Mucosa of descending colon (tissue), 3 donors: ENCODE results near the gene GDPGP1. TPM values are rescaled to one million over a fixed set of nuclear protein-coding genes. Genes with fewer than 3 reads are reported as not detected.

ENCODE experiments used
- ATAC-seq: fragments of 200-7000 bp; cut with Tn5 transposase; one replicate; pipeline ENCODE4 v1.9.1; 2020; ENCODE audit warnings: mild to moderate bottlenecking, moderate library complexity
- DNase-seq, 3 donors: peaks; one replicate each; pipeline ENCODE4 v3.0.0-alpha.2; 2020
- H3K36me3 ChIP-seq: fragments of 200-600 bp; one replicate; pipeline ENCODE4 v1.8.0; 2021; ENCODE audit warnings: low read depth, mild to moderate bottlenecking
- H3K4me1 ChIP-seq: fragments of 200-600 bp; one replicate; pipeline ENCODE4 v1.8.0; 2021; ENCODE audit warnings: low read depth, mild to moderate bottlenecking
- H3K4me3 ChIP-seq: fragments of 200-600 bp; one replicate; pipeline ENCODE4 v1.8.0; 2021; ENCODE audit warnings: mild to moderate bottlenecking
- H3K9me3 ChIP-seq: fragments of 200-600 bp; one replicate; pipeline ENCODE4 v1.8.0; 2021; ENCODE audit warnings: mild to moderate bottlenecking
- intact Hi-C, 2 donors: fragments of 100-400 bp; cut with DNase I in 1 of 2; cut with micrococcal nuclease in 1 of 2; formaldehyde crosslinking; loops; one replicate each; pipeline versions ENCODE4 v1.11.0 to v1.11.1; 2022; cut with DNase I, micrococcal nuclease
- total RNA-seq, 3 donors: library from RNA; stranded (reverse); fragmentation: NEBNext Ultra II Directional in 2 of 3; extraction: Animal tissue kit (Norgen Biotek cat#: 25700) in 2 of 3; gene quantifications; one replicate each; pipeline versions ENCODE4 v1.2.1 to v1.2.4, GENCODE V29; 2021 to 2023
- TF ChIP-seq, protein P1 (sequence below): fragments of 200-600 bp; IDR thresholded peaks from one replicate; pipeline ENCODE4 v1.8.0; 2022; ENCODE audit warnings: antibody characterized with exemption, mild to moderate bottlenecking
- donor health status: DM: no; HTN: no; CAD: no; lungs with moderate emphysema.
- donor health status: DM: no; HTN: no; CAD: no.
- donor health status: DM: no; HTN: yes; CAD: no.

The GDPGP1 gene
- total RNA-seq, 3 donors from 2014 or later = 18.2 to 25.5 (median 19.3) TPM

- TF ChIP-seq, protein P1, sequence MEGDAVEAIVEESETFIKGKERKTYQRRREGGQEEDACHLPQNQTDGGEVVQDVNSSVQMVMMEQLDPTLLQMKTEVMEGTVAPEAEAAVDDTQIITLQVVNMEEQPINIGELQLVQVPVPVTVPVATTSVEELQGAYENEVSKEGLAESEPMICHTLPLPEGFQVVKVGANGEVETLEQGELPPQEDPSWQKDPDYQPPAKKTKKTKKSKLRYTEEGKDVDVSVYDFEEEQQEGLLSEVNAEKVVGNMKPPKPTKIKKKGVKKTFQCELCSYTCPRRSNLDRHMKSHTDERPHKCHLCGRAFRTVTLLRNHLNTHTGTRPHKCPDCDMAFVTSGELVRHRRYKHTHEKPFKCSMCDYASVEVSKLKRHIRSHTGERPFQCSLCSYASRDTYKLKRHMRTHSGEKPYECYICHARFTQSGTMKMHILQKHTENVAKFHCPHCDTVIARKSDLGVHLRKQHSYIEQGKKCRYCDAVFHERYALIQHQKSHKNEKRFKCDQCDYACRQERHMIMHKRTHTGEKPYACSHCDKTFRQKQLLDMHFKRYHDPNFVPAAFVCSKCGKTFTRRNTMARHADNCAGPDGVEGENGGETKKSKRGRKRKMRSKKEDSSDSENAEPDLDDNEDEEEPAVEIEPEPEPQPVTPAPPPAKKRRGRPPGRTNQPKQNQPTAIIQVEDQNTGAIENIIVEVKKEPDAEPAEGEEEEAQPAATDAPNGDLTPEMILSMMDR = peak; percentile 31
- Histone ChIP-seq H3K9me3 (no peaks in the 10 kb centered on the region), H3K4me1 (peaks cover 6% of the 10 kb centered on the region), H3K36me3 (peaks cover 10% of the 10 kb centered on the region), H3K4me3 (no peak overlapping the region)
- intact Hi-C loops = no loop called here
- ATAC-seq (peak; percentile 51), DNase-seq (peak; percentile 58 to 63 (median 61))
These were observed 14.4 kb upstream of the GDPGP1 start for GRCh38 chr15:90219421-90220141.

GRCh38 chr15:90221246-90221900 lies 12.6 kb upstream of the GDPGP1 start:
- TF ChIP-seq, protein P1 = peak; percentile 67
- intact Hi-C loops = no loop called here
- Histone ChIP-seq H3K4me1 (no peaks in the 10 kb centered on the region), H3K9me3 (no peaks in the 10 kb centered on the region), H3K4me3 (no peak overlapping the region), H3K36me3 (peaks cover 16% of the 10 kb centered on the region)
- DNase-seq (peak; percentile 79 to 81 (median 80)), ATAC-seq (peak; percentile 87)

- intact Hi-C loops = no loop called here
- TF ChIP-seq, protein P1 = no peak
- Histone ChIP-seq H3K4me3 (no peak overlapping the region), H3K36me3 (peaks cover 16% of the 10 kb centered on the region), H3K9me3 (no peaks in the 10 kb centered on the region), H3K4me1 (no peaks in the 10 kb centered on the region)
- DNase-seq (peak in 1 of 3 donors; percentile 7), ATAC-seq (no peak)
These were observed 11.5 kb upstream of the GDPGP1 start for GRCh38 chr15:90222547-90222946.

DNA sequence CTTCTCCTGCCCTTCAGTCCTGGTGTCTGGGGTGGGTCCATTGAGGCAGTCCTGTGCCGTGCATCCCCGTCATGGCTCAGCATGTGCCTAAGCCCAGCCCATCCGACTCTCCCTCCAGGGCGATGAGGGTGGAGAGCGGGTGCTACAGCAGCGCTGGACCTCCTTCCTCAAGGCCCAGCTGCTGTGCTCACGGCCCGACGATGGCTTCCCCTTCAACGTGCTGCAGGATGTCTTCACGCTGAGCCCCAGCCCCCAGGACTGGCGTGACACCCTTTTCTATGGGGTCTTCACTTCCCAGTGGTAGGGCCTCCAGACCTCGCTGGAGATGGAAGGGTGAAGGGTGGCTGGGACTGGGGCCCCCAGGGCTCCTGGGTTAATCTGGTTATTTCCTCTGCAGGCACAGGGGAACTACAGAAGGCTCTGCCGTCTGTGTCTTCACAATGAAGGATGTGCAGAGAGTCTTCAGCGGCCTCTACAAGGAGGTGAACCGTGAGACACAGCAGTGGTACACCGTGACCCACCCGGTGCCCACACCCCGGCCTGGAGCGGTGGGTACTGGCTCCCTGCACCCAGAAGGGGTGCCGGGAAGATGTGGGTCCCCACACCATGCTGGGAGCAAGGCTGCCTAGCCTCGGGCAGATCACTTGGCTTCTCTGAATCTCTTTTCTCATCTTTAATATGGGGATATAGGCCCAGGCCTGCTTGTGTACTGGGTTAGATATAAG lies 10.4 kb upstream of the GDPGP1 start:
- Histone ChIP-seq H3K4me1 (no peaks in the 10 kb centered on the region), H3K36me3 (peaks cover 9% of the 10 kb centered on the region), H3K4me3 (no peak overlapping the region), H3K9me3 (no peaks in the 10 kb centered on the region)
- ATAC-seq (no peak), DNase-seq (peak in 1 of 3 donors; percentile 43)
- intact Hi-C loops = no loop called here
- TF ChIP-seq, protein P1 = no peak

DNA sequence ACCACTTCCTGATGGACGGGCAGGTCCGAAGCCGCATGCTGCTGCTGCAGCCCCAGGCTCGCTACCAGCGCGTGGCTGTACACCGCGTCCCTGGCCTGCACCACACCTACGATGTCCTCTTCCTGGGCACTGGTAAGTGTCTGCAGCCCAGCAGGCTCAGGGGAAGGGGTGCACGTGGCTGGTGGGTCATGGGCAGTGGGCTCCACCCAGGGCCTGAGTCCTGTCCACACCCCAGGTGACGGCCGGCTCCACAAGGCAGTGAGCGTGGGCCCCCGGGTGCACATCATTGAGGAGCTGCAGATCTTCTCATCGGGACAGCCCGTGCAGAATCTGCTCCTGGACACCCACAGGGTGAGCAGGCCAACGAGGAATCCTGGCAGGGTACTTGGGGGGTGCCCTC lies 9.0 kb upstream of the GDPGP1 start:
- DNase-seq (peak in 1 of 3 donors; percentile 36), ATAC-seq (no peak)
- H3K4me3 ChIP-seq = no peak overlapping the region
- peaks cover 6% of the 10 kb centered on the region for H3K4me1 ChIP-seq
- TF ChIP-seq, protein P1 = no peak
- no peaks in the 10 kb centered on the region for H3K9me3 ChIP-seq
- H3K36me3 ChIP-seq = peaks cover 9% of the 10 kb centered on the region
- intact Hi-C loops = loop anchor here in 1 of 2 donors (5.0 kb wide), 1 partner anchor 78 kb away; no protein-coding TSS in a partner anchor
